ENCODE data around the gene AUP1.

GRCh38 chr2:74499267-74499939, 30.1 kb downstream of the AUP1 start, which contains the start of gene LBX2:
- TF ChIP-seq CTCF (IDR thresholded peaks at IDR 0.05) (no peak), POLR2A (IDR thresholded peaks at IDR 0.05) (no peak)

All from lower leg skin (tissue), 3 donors.